Measurements from ENCODE around the gene FAM193A. TPM values are rescaled to one million over a fixed set of nuclear protein-coding genes. Genes with fewer than 3 reads are reported as not detected.

Gene FAM193A
- polyA plus RNA-seq, 1 experiment, result 5.9 TPM

DNA sequence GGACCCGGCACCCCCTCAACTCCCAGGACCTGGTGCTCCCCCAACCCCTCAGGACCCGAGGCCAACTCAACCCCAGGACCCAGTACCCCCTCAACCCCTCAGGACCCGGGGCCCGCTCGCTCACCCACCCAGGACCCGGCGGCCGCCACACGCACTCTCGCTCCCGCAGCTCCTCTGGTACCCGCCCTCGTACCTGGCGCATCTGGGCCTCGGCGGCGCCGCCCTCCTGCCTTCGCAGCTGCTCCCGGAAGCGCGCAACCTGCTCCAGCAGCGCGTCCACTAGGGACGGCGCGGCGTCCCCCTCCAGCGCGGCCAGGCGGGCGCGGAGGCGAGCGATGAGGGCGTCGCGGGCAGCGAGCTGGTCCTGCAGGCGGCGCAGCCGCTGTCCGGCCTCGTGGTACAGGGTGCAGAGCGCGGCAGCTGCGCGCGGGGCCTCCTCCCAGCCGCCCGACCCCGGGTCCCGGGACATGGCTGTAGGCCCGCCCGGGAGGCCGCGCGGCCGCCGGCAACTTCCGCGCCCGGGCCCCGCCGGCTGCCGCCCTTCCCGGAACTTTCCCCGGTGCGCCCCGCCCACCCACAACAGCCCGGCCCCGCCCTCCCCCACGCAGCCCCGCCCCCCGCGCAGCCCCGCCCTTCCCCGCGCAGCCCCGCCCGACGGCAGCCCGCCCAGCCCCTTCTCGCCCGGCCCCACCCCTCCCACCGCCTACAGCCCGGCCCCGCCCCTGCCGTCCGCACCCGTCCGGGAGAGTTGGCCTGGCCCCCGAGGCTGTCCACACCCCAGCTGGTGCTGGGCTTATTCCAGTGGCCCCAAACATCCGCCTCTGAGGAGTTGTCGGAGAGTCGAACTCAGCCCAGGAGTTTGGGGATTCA lies 219.6 kb downstream of the FAM193A start, which contains the start of gene TNIP2:
TNIP2 (minus strand) TSS at position 516 of the 870 bp plus-strand sequence; CDS start at position 469, 47 bp downstream.
- TF ChIP-seq, protein P1, sequence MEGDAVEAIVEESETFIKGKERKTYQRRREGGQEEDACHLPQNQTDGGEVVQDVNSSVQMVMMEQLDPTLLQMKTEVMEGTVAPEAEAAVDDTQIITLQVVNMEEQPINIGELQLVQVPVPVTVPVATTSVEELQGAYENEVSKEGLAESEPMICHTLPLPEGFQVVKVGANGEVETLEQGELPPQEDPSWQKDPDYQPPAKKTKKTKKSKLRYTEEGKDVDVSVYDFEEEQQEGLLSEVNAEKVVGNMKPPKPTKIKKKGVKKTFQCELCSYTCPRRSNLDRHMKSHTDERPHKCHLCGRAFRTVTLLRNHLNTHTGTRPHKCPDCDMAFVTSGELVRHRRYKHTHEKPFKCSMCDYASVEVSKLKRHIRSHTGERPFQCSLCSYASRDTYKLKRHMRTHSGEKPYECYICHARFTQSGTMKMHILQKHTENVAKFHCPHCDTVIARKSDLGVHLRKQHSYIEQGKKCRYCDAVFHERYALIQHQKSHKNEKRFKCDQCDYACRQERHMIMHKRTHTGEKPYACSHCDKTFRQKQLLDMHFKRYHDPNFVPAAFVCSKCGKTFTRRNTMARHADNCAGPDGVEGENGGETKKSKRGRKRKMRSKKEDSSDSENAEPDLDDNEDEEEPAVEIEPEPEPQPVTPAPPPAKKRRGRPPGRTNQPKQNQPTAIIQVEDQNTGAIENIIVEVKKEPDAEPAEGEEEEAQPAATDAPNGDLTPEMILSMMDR (IDR thresholded peaks at IDR 0.05; ENCODE audit: insufficient read depth, low read depth, low read length), result peak; percentile 18
- DNase-seq (ENCODE audit: low read depth), result no peak
- Histone ChIP-seq H3K27me3 (ENCODE audit: control insufficient read depth, insufficient read depth, low read length) (no peaks in the 10 kb centered on the region), H3K4me3 (ENCODE audit: low read depth, low read length) (peak within 1 kb of the TSS; percentile 98), H3K36me3 (ENCODE audit: control insufficient read depth, insufficient read depth, low read length) (0 out of 2 replicates have a peak, but pooled peaks cover 2% of the 10 kb centered on the region)
- ChIA-PET POLR2A (interaction anchor here (0.6 kb wide), 1 partner anchor 10 kb away, joined by 7 read pairs; no protein-coding TSS in a partner anchor), CTCF (interaction anchor here (0.7 to 1.6 kb wide), 6 partner anchors 9 to 540 kb away, joined by 3 to 5 read pairs (median 3); no protein-coding TSS in a partner anchor)

DNA sequence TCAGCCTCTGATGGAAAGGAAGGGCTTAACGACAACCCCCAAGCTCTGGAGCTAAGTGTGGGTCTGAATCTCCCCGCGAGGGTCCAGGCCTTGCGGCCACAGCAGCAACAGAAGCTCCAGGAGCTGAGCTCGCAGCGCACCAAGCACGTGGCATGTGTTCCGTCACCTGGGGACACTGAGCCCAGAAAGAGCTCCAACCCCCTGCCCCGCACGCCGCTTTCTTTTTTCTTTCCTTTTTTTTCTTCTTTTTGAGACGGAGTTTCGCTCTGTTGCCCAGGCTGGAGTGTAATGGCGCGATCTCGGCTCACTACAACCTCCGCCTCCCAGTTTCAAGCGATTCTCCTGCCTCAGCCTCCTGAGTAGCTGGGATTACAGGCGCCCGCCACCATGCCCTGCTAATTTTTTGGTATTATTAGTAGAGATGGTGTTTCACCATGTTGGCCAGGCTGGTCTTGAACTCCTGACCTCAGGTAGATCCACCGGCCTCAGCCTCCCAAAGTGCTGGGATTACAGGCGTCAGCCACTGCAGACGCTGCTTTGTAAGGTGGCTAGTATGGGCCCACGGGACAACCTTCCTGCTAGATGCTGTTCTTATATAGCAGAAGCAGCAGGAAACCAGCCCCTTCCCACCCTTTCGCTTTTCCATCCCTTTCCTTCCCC lies 220.4 kb downstream of the FAM193A start:
- TF ChIP-seq, protein P1 (IDR thresholded peaks at IDR 0.05; ENCODE audit: insufficient read depth, low read depth, low read length), result no peak
- Histone ChIP-seq H3K36me3 (ENCODE audit: control insufficient read depth, insufficient read depth, low read length) (0 out of 2 replicates have a peak, but pooled peaks cover 2% of the 10 kb centered on the region), H3K4me3 (ENCODE audit: low read depth, low read length) (peak overlapping the region; percentile 1; the same call in 1 of the 2 replicates), H3K27me3 (ENCODE audit: control insufficient read depth, insufficient read depth, low read length) (no peaks in the 10 kb centered on the region)
- ChIA-PET CTCF (interaction anchor here (1.0 to 1.6 kb wide), 3 partner anchors 8 to 219 kb away, joined by 3 to 5 read pairs (median 3); no protein-coding TSS in a partner anchor), POLR2A (interaction anchor here (0.6 kb wide), 1 partner anchor 11 kb away, joined by 7 read pairs; no protein-coding TSS in a partner anchor)
- no peak for DNase-seq (ENCODE audit: low read depth)

DNA sequence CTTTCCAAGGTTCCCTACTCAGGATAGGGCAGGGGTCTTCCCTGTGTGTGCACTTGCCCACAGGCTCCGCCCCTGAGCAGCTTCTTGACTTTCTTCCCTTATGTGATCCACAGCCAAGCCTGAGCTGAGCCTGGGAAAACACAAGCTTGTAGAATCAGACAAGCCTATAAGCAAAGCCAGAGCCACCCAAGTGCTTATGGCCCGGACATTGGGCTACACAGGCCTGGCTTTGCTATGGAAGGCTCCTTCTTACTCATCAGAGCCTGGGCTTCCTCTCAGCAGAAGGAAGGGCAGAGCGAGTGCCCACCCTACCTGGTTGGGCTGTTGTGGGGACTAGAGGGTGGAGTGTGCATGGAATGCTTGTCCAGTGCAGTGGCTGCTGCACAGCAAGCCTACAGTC lies 221.0 kb downstream of the FAM193A start:
- ChIA-PET POLR2A (no interaction called here), CTCF (interaction anchor here (1.0 kb wide), 1 partner anchor 220 kb away, joined by 3 read pairs; no protein-coding TSS in a partner anchor)
- H3K27me3 ChIP-seq (ENCODE audit: control insufficient read depth, insufficient read depth, low read length), result no peaks in the 10 kb centered on the region
- no peak for DNase-seq (ENCODE audit: low read depth)
- H3K4me3 ChIP-seq (ENCODE audit: low read depth, low read length), result no peak overlapping the region
- TF ChIP-seq, protein P1 (IDR thresholded peaks at IDR 0.05; ENCODE audit: insufficient read depth, low read depth, low read length), result no peak
- H3K36me3 ChIP-seq (ENCODE audit: control insufficient read depth, insufficient read depth, low read length), result 0 out of 2 replicates have a peak, but pooled peaks cover 2% of the 10 kb centered on the region

DNA sequence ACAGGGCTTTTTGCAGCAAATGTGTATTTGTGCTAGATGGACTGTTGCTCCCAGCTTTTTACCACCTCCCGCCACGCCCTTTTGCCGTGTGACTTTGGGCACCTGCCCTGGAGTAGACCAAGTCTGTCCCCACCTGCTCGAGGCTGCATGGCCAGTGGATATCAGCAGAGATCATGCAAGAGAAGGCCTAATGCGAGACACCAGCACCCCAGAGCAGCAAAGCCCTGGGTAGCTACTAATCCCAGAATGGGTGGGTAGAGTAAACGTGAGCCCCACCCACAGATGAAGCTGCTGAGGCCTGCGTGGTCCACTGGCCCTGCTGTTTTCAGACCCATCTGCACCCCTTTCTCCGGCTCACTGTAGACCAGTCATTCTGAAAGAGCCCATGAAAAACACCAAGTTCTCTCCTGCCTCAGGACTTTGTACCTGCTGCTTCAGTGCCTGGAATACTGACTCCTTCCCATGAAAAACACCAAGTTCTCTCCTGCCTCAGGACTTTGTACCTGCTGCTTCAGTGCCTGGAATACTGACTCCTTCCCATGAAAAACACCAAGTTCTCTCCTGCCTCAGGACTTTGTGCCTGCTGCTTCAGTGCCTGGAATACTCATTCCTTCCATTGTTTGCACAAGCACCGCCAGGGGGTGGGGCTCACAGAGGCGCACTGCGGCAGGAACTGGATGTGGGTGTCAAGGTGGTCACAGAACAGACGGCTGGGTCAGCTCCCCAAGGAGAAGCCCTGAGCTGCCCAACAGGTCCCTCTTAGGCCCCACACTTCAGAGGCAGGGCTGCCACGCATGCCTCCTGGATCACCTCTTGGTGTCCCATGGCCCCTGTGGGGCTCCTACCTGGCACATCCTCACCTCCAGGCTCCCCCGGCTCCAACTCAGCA lies 224.8 kb downstream of the FAM193A start:
- ChIA-PET POLR2A (no interaction called here), CTCF (interaction anchor here (1.1 kb wide), 1 partner anchor 277 kb away, joined by 3 read pairs; no protein-coding TSS in a partner anchor)
- H3K36me3 ChIP-seq (ENCODE audit: control insufficient read depth, insufficient read depth, low read length), result no peaks in the 10 kb centered on the region
- no peak overlapping the region for H3K4me3 ChIP-seq (ENCODE audit: low read depth, low read length)
- TF ChIP-seq, protein P1 (IDR thresholded peaks at IDR 0.05; ENCODE audit: insufficient read depth, low read depth, low read length), result peak; percentile 19; the same call in 1 of the 2 replicates
- no peak for DNase-seq (ENCODE audit: low read depth)
- no peaks in the 10 kb centered on the region for H3K27me3 ChIP-seq (ENCODE audit: control insufficient read depth, insufficient read depth, low read length)
